Measurements from ENCODE around the gene PGAM5.
"Not testable (repeated sequence)": the region's sequence is repeated elsewhere in the genome, so short reads cannot be mapped to it uniquely, and the experiment has no call there.

The PGAM5 gene

GRCh38 chr12:132687211-132688164 lies 23.2 kb upstream of the PGAM5 start, which contains the start of the genes POLE and PXMP2:
Gene POLE, minus strand, starts transcription at chr12:132687342. Its CDS starts 27 bp downstream, at chr12:132687315.
Gene PXMP2, plus strand, starts transcription at chr12:132687587. Its CDS starts 84 bp downstream, at chr12:132687671.
- H3K27ac ChIP-seq, result no peak within 1 kb of the TSS
- DNase-seq (ENCODE audit: low read depth, low spot score), result peak; percentile 45

- DNase-seq (ENCODE audit: low read depth, low spot score), result no peak
- no peak overlapping the region for H3K27ac ChIP-seq
These were observed 21.4 kb upstream of the PGAM5 start for GRCh38 chr12:132689227-132689626.

- DNase-seq (ENCODE audit: low read depth, low spot score), result no peak
- no peak overlapping the region for H3K27ac ChIP-seq
These were observed 20.5 kb upstream of the PGAM5 start for GRCh38 chr12:132690112-132690511.

- not testable (repeated sequence) for DNase-seq (ENCODE audit: low read depth, low spot score); H3K27ac ChIP-seq
These were observed 18.6 kb upstream of the PGAM5 start for GRCh38 chr12:132692030-132692429.

- not testable (repeated sequence) for H3K27ac ChIP-seq; DNase-seq (ENCODE audit: low read depth, low spot score)
These were observed 15.8 kb upstream of the PGAM5 start for GRCh38 chr12:132694888-132695287.

GRCh38 chr12:132695431-132695830 lies 15.2 kb upstream of the PGAM5 start:
- no peak for DNase-seq (ENCODE audit: low read depth, low spot score)
- no peak overlapping the region for H3K27ac ChIP-seq

- H3K27ac ChIP-seq, result no peak overlapping the region
- no peak for DNase-seq (ENCODE audit: low read depth, low spot score)
These were observed 12.3 kb upstream of the PGAM5 start for GRCh38 chr12:132698341-132698740.

- no peak for DNase-seq (ENCODE audit: low read depth, low spot score)
- no peak overlapping the region for H3K27ac ChIP-seq
These were observed 10.3 kb upstream of the PGAM5 start for GRCh38 chr12:132700212-132700822.

GRCh38 chr12:132702640-132703039 lies 8.0 kb upstream of the PGAM5 start:
- H3K27ac ChIP-seq, result no peak overlapping the region
- DNase-seq (ENCODE audit: low read depth, low spot score), result no peak

- DNase-seq (ENCODE audit: low read depth, low spot score), result no peak
- H3K27ac ChIP-seq, result no peak overlapping the region
These were observed 7.0 kb upstream of the PGAM5 start for GRCh38 chr12:132703641-132704040.

GRCh38 chr12:132707241-132707640 lies 3.4 kb upstream of the PGAM5 start:
- H3K27ac ChIP-seq, result no peak overlapping the region
- DNase-seq (ENCODE audit: low read depth, low spot score), result no peak

- DNase-seq (ENCODE audit: low read depth, low spot score), result no peak
- no peak overlapping the region for H3K27ac ChIP-seq
These were observed 2.5 kb upstream of the PGAM5 start for GRCh38 chr12:132708150-132708549.

GRCh38 chr12:132710043-132710404 lies 618 bp upstream of the PGAM5 start:
- DNase-seq (ENCODE audit: low read depth, low spot score), result no peak

GRCh38 chr12:132711080-132711843 lies 620 bp downstream of the PGAM5 start:
- DNase-seq (ENCODE audit: low read depth, low spot score), result no peak
- peak overlapping the region; percentile 78 for H3K27ac ChIP-seq

More at GRCh38 chr12:132710043-132710404, 618 bp upstream of the PGAM5 start:
- H3K27ac ChIP-seq, result peak overlapping the region; percentile 78

- peak overlapping the region; percentile 63 for H3K27ac ChIP-seq
- peak; percentile 82 for DNase-seq (ENCODE audit: low read depth, low spot score)
These were observed 2.5 kb downstream of the PGAM5 start for GRCh38 chr12:132713123-132713522.

GRCh38 chr12:132715874-132716273 lies 5.2 kb downstream of the PGAM5 start:
- DNase-seq (ENCODE audit: low read depth, low spot score), result no peak
- H3K27ac ChIP-seq, result no peak overlapping the region

- DNase-seq (ENCODE audit: low read depth, low spot score), result no peak
- H3K27ac ChIP-seq, result no peak overlapping the region
These were observed 5.7 kb downstream of the PGAM5 start for GRCh38 chr12:132716356-132716755.

- H3K27ac ChIP-seq, result no peak overlapping the region
- DNase-seq (ENCODE audit: low read depth, low spot score), result no peak
These were observed 6.4 kb downstream of the PGAM5 start for GRCh38 chr12:132717011-132717410.

- DNase-seq (ENCODE audit: low read depth, low spot score), result no peak
- H3K27ac ChIP-seq, result no peak overlapping the region
These were observed 7.1 kb downstream of the PGAM5 start for GRCh38 chr12:132717531-132718387.

- no peak for DNase-seq (ENCODE audit: low read depth, low spot score)
- no peak overlapping the region for H3K27ac ChIP-seq
These were observed 8.0 kb downstream of the PGAM5 start for GRCh38 chr12:132718644-132719043.

Data from epithelial cell of prostate (primary cell).